CD4-positive, alpha-beta T cell treated with Interleukin-21 for 1 hour (primary cell): ENCODE data around the gene AMPD1.

Experiments
- DNase-seq: peaks from one replicate; pipeline ENCODE4 v3.0.0-alpha.2; 2020

AMPD1 gene

GRCh38 chr1:114694540-114695310, 621 bp downstream of the AMPD1 start:
- no peak for DNase-seq

- DNase-seq = no peak
Observed at GRCh38 chr1:114692947-114693346, 2.4 kb downstream of the AMPD1 start.

DNA sequence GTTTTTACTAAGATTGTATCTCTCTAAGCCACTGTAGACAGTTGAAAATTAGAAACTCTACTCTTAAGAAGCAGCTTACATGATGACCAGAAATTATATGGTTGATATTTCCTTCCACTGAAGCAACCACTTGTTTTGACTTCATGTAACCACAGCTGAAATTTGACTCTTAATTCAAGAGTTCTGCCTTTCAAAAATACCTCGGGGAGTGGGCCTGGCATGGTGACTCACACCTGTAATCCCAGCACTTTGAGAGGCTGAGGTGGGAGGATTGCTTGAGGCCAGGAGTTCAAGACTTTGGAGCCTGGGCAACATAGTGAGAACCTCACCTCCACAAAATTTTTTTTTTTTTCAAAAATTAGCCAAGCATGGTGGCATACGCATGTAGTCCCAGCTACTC, 4.3 kb downstream of the AMPD1 start:
- no peak for DNase-seq

DNA sequence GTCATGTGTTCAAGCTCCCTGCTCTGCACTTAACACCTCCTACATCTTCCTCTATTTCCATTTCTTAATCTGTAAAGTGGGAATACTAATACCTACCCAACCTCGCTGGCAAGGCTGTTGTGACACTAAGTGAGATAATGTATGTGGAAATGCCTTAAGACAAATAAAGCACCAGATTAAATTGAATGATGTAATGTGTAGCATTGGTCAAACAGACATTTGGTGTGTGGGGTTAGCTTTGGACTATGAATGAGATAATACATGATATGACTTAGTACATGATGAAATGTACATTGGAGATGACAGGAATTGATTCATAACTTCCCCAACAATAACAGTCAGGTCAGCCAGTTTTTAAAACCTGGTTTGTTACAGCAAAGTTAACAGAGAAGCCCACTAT, 5.2 kb downstream of the AMPD1 start:
- no peak for DNase-seq

GRCh38 chr1:114688526-114688925, 6.8 kb downstream of the AMPD1 start:
- no peak for DNase-seq

DNA sequence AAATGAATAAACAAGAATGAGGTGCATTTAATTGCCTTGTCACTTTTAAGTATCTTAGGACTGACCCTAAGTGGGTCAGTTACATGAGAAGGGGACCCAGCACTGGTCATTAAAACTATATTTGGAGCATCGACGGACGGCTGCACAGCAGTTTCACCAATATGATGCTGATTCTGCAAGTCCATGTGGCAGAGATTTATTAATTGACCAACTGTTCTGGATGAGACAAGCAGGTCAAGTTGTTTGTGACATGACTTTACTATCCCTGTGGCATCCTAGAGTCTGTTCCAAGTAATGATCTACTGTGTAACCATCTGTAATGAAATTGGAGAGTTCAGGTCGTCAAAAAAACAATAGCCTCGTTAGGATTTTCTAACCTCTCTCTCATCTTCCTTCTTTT, 9.5 kb downstream of the AMPD1 start:
- no peak for DNase-seq

- no peak for DNase-seq
Observed at GRCh38 chr1:114677691-114678090, 17.7 kb downstream of the AMPD1 start.

DNA sequence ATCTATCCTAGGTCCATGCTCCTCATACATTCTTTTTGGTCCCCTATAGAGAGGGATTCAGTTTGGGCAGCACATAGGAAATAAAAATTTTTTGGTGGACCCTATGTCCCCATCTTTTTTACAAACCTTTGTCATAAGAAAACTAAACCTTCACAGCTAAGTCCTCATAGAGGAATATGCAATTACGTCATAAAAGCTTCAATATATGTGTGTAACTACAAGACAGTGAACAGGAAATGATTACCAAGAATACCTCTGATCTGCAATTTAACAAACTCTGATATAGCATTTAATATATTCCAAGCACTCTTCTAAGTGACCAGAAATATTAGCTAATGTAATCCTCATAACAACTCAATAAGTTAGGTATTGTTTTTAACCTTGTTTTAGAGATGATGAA, 19.2 kb downstream of the AMPD1 start:
- no peak for DNase-seq

- no peak for DNase-seq
Observed at GRCh38 chr1:114671939-114672275, 23.4 kb downstream of the AMPD1 start.

GRCh38 chr1:114671011-114671938, 24.1 kb downstream of the AMPD1 start:
- peak; percentile 24 for DNase-seq

DNA sequence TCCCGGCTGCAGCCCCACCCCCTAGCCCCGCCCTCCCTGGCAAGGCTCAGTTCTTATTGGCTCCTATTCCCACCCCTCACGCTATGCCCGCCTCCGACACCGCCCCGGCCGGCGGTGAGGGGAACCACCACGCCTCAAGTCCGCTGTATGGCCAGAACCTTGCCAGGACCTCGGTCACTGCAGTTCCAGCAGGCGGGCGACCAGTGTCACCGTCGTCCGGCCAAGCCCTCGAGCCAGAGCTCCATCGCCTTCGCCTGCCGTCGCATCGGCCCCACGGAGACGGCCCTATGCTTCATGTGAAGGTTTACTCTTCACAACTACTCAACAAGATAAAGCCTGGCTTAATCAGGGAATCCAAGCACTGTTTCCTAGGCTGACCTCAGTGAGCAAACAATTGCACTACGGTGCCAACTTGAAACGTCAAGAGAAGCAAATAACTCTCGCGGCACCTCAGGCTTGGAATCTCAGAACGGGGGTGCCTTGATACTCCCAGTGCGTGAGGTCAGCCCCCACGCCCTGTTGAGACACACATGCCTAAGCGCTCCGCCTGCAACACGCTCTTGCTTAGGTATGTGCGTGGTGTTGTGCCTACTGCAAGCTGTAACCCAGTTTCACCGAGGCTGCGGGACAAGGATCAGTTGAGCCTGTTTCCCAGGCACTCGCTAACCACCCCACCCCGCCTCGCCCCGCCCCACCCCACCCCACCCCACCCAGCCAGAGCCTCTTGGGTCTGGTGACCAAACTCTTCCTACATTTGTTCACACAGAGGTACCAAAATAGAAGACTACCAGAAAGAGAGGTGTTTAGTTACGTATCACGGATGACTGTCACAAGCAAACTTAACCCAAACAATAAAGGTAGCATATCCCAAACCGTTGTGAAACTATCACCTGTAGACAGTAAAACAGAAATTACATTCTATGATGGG, 25.0 kb downstream of the AMPD1 start:
- peak; percentile 87 for DNase-seq

- no peak for DNase-seq
Observed at GRCh38 chr1:114669562-114670082, 25.7 kb downstream of the AMPD1 start, which contains the start of gene DENND2C. DENND2C (minus strand) TSS chr1:114670049; CDS start chr1:114625984, 44,065 bp downstream.

DNA sequence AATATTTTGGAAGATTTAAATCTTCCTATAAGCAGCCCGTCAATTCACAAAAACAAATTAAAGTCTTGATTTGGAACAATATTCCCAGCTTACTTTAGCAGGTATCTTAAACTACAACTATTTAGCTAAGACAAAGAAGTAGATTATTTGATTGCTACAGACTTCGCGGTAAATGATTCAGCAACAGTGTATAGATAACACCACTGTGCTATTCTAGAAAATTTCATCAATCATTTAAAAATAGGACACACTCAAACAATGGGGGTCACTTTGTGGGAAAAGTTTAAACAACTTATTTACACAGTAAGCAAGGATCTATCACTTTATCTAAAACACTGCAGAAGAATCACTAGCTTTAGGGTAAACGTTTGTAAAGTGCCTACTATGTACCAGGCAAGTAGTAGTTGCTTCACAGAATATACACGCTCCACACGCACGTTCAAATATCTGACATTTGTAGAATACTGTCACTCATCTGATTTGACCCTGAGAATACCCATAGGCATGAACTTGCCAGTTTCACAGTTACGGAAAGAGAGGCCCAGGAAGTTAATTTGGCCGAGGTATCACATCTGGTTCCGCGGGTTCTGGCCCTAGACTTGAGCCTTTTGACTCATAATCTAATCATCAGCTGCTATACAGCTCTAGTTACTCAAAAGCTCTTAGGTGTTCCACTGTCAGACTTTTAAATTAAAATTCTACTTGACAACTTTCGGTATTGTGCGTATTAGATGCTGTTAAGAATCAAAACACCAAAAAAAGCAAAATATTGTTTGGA, 26.4 kb downstream of the AMPD1 start:
- DNase-seq = no peak

GRCh38 chr1:114668373-114668772, 27.0 kb downstream of the AMPD1 start:
- DNase-seq = no peak

GRCh38 chr1:114666954-114667353, 28.4 kb downstream of the AMPD1 start:
- no peak for DNase-seq

- DNase-seq = no peak
Observed at GRCh38 chr1:114660238-114660637, 35.1 kb downstream of the AMPD1 start.

DNA sequence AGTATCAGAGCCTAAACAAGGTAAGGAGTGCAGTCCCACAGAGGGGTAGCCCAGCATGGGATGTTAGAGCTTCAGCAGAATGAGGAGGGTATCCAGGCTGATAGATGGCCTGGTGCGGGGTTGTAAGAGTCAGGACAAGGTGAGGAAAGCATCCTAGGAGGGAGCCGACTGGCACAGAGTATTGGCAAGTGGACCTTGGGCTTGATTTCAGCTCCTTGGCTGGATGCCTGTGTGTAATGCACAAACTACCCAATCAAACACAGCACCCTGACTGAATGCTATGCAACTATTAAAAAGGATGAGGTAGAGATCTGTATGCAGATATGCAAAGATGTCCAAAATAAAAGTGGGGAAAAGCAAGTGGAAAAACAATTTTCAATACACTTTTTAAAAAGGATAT, 43.5 kb downstream of the AMPD1 start:
- DNase-seq = no peak

DNA sequence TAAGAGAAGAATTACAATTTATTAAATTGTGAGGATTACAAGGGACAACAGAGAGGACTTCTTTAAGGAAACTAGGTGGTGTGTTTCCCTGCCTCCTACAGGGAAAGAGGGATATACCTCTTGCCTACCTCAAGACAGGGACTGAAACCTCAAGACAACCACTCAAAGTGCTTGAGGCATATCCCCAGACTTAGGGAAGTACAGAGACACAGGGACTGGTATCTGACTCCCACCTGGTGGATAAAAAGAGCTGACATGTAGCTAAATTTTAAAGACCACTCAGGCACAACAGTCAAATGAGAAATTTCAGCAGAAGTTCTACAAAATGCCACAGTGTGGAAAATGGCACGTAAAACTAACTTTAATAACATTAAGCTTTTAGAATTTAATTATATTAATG, 46.8 kb downstream of the AMPD1 start:
- DNase-seq = no peak

DNA sequence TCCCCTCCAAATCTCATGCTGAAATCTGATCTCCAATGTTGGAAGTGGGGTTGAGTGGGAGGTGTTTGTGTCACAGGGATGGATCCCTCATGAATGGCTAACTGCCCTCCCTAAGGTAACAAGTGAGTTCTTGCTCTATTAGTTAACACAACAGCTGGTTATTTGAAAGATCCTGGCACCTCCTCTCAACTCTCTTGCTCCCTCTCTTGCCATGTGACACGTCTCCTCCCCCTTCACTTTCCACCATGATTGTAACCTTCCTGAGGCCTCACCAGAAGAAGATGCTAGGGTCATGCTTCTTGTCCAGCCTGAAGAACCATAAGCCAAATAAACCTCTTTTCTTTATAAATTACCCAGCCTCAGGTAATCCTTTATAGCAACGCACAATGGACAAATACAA, 54.0 kb downstream of the AMPD1 start:
- no peak for DNase-seq

GRCh38 chr1:114638910-114639309, 56.4 kb downstream of the AMPD1 start:
- DNase-seq = no peak

DNA sequence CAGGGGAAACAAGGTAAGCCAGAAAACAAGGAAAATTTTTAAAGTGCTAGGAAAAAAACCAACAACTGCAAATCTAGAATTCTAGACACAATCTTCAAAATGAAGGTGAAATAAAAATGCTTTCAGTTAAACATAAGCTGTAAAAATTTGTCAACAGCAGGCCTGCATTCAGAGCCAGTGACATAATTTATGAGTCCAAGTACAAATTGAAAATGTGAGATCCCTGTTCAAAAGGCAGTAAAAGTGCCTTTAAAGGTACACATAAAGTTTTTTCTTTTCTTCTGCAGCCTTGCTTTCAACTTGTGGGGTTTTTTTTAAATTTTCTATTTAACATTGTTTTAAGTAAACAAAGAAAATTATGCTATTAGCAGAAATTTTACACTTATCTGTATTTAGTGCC, 62.9 kb downstream of the AMPD1 start:
- DNase-seq = no peak

GRCh38 chr1:114627107-114627506, 68.2 kb downstream of the AMPD1 start:
- DNase-seq = no peak
